Stimulated activated CD8-positive, alpha-beta memory T cell treated with anti-CD3 and anti-CD28 coated beads, Interleukin-12 subunit alpha, Interleukin-12 subunit beta, amount 100 ng/mL, for 1 hour (primary cell): Measurements from ENCODE around the gene FOXC2.

Experiments
- DNase-seq: peaks from one replicate; pipeline ENCODE4 v3.0.0-alpha.2; 2020; ENCODE audit warnings: low read depth

Gene FOXC2

GRCh38 chr16:86616906-86617305, 50.3 kb downstream of the FOXC2 start:
- no peak for DNase-seq

DNA sequence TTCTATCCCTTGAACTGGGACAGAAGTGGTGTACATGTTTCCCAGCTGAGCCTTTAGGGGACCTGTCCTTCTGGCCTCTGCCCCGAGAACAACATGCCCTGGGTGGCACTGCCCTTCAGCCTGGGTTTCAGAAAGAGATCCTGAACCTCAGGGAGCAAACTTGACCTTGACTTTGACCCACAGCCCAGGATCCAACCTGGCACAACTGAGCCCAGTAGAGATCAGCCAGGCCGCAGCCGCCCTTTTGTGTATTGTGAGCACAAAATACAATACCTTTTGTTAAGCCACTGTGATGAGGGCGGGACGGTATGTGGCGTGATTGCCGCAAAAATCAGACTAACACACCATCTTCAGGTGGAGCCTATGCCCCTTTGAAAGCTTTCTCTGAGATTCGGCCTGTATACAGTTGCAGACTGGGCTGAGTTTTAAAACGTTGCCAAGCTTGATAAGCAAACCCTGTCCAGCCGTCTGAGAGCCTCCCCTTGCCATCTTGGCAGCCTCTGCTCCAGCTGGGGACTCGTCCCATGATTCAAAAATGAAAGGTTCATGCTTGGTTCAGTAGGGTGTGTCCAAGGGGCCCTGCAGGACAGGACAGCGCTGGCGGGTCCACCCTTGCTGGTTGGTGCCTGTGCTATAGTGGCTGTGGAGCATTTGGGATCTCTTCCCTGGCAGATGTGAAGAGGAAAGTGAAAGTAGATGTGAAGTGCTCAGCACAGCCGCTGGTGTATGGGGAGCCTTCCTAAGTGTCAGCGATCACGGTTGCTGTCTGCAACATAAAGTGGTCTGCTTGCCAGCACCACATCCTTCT, 52.0 kb downstream of the FOXC2 start:
- DNase-seq, result no peak
